Pulmonary artery endothelial cell (primary cell): ENCODE results near the gene BRD3. TPM values are rescaled to one million over a fixed set of nuclear protein-coding genes. Genes with fewer than 3 reads are reported as not detected.

Experiments
- DNase-seq: peaks from one replicate; pipeline ENCODE4 v3.0.0-alpha.2; 2011; ENCODE audit warnings: low read depth, low spot score
- total RNA-seq: library from RNA; depleted of rRNA; stranded (reverse); fragments of >200 nt; gene quantifications from 2 replicates; pipeline ENCODE4 v1.2.3, GENCODE V29; 2014

Gene BRD3
- total RNA-seq, 1 donor from 2014 or later: 10.0 TPM

DNA sequence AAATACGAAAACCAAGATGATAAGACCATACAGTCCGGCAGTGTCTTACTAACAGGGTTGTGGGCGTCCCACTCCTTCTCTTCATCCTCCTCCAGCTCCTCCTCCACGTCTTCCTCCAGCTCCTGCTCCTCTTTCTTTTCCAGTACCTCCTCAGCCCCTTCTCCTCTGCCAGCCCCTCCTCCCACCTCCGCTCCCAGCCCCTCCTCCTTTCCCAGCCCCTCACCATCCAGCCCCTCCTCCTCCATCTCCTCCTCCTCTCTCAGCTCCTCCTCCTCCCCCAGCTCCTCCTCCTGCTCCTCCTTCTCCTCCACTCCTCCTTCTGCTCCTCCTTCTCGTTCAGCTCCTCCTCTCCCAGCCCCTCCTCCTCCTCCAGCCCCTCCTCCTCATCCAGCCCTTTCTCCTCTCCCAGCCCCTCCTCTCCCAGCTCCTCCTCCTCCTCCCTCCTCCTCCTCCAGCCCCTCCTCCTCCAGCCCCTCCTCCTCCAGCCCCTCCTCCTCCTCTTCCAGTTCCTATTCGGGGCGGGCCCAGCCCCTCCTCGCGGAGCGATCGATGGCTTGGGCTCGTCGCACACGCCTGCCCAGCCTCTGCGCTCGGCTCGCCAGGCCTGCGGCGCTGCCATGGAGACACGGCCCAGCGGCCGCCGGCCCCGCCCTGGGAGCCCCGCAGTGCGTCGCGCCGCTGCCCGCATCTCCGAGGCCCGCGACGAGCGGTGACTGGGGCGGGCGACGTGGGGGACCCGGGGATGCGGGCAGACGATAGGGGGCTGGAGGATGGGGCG, 42.8 kb downstream of the BRD3 start, which contains the start of gene BRD3OS:
Gene BRD3OS (plus strand): TSS at position 654 of the 778 bp plus-strand sequence. CDS start 1,267 bp downstream, outside the sequence.
- DNase-seq: peak; percentile 100

DNA sequence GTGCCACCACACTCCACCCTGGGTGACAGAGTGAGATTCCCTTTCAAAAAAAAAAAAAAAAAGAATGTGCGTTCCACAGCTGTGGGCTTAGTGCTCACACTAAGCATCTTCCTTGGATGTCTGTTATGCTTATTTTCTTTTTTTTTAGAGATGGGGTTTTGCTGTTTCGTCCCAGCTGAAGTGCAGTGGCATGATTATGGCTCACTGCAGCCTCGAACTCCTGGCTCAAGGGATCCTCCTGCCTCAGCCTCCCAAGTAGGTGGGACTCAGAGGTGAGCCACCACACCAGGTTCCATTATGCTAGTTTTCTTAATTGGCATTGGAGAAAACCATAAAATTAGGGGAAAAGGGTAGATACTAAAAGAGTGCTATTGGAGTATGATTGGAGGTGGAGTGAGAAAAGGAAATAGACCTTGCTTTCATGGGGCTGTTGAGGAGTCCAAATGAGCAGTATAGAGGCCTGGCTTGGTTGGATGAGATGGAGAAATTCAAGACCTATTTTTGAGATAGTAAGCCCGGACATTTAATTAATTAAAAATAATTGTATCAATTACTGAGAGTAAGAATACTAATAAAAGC, 43.5 kb downstream of the BRD3 start:
- DNase-seq: no peak

DNA sequence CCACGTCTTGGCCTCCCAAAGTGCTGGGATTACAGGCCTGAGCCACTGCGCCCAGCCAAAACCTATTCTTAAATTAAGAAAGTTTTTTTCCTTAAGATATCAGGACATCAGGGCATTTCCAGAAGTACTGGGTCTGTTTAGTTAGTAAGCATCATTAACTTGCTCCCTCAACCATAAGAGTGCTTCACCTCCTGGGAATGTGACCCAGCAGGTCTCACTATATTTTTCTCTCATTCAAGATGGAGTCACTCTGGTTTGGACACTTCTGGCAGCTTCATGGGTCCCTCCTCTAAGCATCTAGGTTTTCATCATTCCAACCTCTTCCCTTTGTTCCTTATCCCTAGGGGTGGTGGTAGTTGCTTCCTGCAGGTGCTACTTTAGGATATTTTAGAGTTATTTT, 52.9 kb downstream of the BRD3 start:
- no peak for DNase-seq

DNA sequence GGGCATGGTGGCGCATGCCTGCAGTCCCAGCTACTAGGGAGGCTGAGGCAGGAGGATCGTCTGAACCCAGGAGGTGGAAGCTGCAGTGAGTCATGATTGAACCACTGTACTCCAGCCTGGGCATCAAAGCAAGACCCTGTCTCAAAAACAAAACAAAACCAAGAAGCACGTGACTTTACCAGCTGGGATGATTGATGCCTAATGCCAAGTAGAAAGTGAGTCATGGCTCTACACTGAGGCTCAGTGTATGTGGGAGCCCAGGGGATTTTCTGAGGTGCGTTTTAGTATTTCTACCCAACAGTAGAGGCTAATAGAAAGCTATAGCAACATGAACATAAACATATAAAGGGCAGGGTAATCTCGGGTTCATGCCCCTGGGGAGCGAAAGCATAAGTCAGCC, 56.4 kb downstream of the BRD3 start:
- no peak for DNase-seq

DNA sequence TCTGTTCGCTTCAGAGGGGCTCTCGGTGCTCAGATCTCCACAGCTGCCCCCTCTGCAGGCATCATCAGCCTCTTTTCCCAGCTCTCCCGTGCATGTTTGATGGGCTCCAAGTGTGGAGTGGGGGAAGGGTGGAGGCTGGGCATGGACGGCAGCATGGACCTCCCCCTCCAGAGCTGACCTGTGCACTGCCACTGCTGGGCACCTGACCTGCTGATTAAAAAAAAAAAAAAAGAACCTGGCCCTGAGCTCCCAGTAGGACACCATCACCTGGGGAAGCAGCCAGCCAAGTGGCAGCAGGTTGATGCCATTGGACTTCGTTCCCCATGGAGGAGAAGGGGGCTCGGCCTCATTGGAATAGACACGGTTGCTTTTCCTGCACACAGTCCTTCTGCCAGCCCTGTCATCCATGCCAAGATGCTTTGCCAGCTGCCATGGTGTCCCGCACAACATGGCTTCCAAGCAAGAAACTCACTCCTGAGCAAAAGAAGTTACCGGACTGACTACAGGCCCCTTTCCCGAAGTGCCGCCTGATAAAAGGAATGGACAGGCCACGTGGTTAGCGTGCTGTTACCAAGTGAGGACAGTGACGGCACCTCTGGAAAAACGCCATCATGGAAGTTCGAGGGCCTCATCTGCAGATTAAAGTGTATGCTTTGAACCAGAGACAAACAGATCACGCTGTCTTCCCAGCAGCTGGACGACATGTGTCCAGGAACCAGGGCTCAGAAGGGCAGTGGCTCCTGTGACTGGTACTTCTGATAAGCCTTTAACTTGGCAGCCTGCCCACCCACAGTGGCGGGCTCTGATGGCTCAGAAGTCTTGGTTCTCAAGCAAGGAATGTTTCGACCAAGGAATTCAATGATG, 57.3 kb downstream of the BRD3 start:
- peak; percentile 56 for DNase-seq

DNA sequence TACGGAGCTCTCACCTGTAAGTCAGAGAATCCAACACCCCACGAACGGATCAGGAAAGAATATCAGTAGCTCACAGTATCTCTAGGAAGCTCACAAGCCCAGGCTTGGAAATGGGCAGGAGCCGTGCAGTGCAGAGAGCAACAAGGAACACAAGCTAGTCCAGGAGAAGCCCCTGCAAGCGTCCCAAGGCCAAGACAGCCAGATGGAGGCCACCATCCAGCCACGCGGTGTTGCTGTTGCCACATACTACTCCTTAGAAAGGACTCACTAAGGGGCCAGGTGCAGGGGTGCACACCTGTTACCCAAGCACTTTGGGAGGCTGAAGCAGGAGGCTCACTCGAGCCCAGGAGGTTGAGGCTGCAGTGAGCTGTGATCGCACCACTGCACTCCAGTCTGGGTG, 60.3 kb downstream of the BRD3 start:
- DNase-seq: no peak

DNA sequence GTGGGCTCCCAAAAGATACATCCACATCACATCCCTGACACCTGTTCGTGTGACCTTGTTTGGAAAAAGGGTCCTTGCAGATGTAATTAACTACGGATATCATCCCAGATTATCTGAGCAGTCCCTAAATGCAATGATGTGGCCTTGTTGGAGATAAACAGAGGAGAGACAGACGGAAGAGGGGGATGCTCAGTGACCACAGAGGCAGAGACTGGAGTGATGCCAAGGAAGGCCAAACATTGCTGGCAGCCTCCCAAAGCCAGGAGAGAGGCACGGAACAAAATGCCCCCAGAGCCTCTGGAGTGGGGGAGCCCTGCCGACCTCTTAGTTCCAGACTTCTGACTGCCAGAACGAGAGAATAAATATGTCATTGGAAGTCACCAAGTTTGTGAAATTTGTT, 60.7 kb downstream of the BRD3 start:
- DNase-seq: no peak

DNA sequence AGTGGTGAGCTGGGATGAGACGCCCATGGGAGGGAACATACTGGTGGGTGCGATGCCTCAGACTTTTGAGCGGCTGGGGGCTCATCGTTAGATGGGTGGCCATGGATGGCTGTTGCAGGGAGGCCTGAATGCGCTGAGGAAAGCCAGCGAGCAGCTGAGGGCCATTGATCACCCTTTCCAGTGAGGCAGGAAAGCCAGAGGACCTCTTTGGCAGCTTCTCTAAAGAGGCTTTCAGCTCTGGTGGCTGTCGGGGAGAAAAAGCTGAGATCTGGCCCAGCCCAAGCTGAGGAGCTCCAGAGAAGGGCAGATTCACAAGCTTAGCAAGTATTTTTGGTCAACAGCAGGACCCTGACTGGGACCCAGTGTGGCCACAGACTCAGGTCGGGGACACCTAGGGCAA, 62.4 kb downstream of the BRD3 start:
- DNase-seq: no peak

DNA sequence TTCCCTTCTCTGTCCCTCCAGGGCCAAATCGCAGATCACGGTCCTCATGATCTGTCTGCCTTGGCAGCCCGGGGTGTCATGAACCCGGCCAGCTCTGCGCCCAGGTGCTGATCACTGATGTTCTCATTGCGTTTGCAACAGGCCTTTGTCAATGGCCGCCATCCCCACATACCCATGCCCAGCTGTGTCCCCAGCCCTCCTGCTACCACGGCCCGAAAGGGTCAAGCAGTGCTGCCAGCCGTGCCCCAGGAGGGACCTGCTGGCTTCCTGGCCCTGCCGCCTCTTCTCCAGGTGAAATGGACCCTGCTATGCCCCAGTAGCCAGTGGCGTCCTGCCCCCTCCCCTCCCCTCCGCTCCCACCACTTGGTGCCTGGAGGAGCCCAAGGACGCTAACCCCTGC, 62.9 kb downstream of the BRD3 start:
- no peak for DNase-seq

DNA sequence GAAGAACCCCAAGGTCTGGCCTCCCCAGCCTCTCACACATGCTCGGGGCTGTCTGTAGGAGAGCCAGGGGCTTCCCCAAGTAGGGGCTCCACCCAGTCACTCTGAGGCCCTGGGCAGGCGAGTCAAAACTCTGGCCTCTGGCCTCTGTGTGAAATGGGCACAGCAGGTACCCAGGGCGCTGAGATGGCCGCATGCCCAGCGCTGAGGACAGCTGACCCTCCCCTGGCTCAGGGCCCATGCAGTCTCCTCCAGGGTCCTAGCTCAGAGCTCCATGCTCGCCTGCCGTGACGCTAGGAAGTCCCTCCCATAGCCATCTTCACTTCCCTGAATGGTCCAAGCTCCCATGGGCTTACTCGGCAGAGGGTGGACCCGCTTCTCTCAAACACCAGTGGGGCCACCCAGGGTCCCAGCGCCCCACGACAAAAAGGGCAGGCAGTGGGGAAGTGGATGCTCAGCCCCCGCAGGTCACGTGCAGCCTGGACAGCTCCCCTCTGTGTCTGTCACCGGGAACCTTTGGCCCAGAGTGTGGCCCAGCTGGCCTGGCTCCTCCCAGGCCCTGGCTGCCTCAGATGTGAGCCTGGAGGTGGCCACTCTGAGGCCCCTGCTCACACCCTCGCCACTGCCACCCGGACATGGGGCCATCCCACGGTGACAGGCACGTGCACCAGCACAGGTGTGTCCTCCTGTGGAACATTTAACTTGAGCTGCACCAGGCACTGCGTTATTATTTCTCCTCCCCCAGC, 63.5 kb downstream of the BRD3 start:
- DNase-seq: no peak

DNA sequence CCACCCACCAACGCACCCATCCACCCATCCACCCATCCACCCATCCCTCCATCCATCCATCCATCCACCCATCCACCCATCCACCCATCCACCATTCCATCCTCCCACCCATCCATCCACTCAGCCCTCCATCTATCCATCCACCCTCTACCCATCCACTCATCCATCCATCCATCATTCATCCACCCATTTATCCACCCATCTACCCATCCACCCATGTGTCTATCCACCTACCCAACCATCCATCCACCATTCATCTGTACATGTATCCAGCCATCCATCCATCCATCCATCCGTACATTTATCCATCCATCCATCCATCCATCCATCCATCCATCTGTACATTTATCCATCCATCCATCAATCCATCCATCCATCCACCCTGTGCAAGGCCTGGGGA, 64.6 kb downstream of the BRD3 start:
- no peak for DNase-seq

DNA sequence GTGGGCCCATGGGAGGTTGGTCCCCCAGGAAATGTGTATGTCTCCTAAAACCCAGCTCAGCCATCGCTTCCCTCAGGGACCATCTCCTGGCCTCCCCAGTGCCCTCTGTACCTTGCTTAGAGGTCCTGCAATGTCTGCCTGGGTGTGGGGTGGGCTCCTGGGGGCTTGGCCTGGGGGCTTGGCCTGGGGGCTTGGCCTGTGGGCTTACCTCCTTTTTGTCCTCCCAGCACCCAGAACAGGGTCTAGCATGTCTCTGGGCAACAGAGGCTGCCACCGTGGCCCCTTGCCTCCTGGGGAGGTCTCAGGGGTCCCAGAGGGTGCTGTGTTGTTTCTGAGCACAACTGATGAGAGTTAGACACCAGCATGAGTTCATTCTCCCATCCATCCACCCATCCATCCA, 65.0 kb downstream of the BRD3 start:
- DNase-seq: no peak

DNA sequence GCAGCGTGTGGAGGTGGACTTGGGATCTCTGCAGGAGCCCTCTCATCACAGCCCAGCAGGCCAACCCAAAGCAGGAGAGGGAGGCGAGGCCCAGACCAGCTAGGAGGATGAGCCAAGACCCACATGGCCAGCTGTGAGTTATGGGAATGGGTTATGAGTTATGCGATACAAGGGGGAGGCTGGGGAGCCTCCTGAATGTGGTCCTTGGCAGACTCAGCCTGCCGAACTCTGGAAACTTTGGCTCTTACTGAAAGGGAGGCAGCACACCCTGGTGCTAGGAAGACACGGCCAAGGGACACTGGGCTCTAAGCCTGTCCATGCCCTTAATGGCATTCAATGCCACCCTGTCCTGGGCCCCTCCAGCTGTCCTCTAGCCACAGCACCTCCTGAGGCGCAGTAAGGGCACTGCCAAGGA, 68.0 kb downstream of the BRD3 start:
- DNase-seq: no peak

DNA sequence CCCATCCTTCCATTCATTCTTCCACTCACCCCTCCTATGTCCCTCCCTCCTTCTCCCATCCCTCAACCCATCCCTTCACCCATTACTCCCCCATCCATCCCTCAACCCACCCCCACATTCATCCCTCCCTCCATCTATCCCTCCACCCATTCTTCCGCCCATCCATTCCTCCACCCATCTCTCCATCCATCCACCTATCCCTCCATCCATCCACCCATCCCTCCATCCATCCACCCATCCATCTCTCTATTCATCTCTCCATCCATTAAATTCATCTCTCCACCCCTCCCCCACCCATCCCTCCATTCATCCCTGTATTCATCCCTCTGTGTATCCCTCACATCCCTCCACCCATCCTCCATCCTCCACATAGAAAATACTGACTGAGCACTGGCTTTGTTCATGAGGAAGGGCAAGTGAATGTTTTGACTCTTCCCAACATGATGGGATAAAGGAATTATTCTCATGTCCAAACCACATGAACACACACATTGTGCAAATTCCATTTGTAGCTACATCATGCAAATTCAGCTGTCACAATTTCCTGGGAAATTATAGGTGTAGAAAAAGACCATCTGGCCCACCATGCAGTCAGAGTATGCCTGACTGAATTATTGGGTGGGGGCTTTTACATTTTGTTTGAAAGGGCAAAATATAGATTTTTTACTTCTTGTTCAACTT, 68.8 kb downstream of the BRD3 start:
- no peak for DNase-seq

DNA sequence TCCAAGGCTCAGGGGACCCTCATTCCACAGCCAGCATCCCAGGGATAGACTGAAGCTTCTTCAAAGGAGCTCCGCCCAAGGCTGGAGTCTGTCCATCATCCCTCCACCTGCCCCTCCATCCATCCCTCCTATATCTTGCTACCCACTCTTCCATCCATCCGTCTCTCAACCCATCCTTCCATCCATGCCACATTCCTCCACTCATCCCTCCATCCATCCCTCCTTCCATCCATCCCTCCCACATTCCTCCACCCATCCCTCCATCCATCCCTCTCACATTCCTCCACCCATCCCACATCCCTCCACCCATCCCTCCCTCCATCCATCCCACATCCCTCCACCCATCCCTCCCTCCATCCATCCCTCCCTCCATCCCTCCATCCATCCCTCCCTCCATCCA, 70.2 kb downstream of the BRD3 start:
- no peak for DNase-seq

DNA sequence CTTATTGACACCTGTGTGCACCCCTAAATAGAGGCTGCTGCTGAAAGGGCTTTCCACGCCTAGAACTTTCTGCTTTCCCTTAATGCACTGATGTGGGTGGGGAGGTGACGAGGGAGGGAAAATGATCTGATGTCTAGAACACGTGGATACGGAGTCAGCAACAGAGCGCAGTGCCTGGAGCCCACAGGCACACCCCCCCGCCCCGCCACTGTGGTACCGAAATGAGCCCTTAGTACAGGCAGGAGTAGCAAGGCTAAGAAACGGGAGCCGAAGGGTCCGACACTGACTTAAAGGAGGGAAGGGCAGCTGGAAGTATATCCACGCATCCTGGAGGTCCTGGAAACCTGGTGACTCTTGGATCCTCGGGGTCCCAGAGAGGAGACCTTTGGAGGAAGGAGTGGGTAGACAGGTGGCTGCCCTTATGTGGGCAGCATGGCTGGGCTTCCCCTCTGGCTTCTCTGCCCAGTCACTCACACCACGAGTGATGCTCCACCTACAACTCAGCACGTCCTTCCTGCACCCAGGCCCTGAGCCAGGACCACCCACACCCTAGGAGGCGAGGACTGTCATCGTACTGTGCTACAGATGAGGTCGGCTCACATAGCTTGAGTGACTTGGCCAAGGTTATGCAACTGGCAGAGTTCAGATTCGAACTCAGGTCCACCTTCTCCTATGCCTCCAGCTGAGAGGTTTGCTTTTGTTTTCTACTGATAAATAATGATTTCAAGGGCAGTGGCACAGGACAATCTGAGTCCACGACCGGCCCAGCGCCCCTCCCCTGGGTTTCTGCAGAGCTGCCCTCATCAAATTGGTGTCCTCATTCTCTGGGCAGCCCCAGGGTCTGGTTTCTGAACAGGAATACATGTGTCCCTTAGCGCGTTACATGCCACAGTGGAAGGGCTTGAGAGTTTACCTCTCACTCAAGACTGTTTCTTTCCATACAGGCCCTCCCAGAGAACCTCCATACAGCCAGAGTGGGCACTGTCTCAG, 71.0 kb downstream of the BRD3 start:
- no peak for DNase-seq

DNA sequence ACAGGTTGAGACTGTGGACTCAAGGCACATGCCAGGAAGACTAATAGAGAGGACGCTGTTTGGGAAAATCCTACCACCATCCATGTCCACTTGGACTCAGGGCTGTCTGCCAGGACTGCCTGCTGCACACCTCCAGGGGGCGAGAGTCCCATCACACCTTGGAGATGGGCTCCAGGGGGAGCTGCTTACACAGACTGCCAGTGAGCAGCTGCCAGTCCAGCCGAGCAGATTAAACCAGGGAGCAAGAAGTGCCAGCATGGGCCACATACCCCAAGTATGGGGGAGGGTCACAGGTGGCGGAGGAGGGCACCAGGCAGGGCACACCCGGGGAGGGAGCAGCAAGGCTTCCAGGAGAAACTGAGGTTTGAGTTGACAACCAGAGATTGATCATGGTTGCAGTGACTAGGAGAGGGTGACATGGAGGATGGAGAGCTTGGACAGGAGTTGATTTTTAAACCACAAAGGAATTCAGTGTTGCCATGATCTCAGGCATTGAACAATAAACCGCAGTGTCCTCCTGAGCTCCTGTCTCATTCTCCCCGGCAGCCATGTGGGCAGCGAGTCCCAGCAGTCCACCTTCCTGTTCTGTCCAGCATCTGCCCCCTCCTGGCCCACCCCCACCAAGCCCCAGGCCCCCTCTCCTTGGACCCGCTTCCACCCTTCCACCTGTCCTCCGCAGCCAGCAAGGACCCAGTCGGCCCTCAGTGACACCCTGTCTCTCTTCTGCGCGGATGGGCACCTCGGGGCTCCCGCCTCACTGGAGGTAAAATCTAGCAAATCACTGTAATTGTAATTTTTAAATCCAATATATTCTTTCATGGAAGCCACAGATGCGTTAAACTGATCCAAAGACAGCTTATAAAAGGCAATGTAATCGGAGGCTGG, 72.6 kb downstream of the BRD3 start:
- DNase-seq: no peak

DNA sequence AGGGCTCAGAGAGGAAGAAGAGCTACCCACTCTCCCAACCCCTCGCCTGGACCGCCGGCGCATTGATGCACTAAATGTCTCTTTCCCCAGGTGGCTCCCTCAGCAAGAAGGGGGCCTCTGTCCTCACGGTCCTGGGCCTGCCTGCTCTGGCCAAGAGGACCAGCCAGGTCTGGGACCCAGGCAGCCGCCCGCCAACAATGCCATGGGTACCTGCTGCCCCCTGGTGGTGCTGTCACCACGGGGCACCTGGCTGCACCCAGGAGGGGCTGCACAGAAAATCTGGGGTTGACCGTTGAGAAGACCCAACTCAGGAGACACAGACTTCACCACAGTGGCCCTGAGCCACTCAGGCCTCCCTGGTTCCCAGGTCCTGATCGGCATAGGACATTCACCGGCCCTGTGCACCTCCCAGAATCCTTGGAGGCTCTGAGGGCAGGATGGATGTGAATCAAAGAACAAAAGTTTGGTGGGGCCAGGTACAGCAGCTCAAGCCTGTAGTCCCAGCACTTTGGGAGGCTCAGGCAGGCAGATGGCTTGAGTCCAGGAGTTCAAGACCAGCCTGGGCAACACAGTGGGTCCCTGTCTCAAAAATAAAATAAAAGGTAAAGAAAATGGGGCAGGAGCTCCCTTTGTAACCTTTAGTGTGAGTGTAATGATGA, 73.3 kb downstream of the BRD3 start:
- no peak for DNase-seq
